Measurements from ENCODE around the gene DYSF.

GRCh38 chr2:71607151-71607889 is 154.0 kb downstream of the DYSF start:
- no peak for TF ChIP-seq TAF1 (IDR thresholded peaks at IDR 0.05; ENCODE audit: low read depth)
- no peak for TF ChIP-seq RAD21 (IDR thresholded peaks at IDR 0.05; ENCODE audit: low read depth)
- no peak for TF ChIP-seq CEBPB (IDR thresholded peaks at IDR 0.05)
- no peak for TF ChIP-seq CREB1 (IDR thresholded peaks at IDR 0.05; ENCODE audit: low read depth)
- TF ChIP-seq EGR1 (IDR thresholded peaks at IDR 0.05), result no peak
- TF ChIP-seq, protein P1, sequence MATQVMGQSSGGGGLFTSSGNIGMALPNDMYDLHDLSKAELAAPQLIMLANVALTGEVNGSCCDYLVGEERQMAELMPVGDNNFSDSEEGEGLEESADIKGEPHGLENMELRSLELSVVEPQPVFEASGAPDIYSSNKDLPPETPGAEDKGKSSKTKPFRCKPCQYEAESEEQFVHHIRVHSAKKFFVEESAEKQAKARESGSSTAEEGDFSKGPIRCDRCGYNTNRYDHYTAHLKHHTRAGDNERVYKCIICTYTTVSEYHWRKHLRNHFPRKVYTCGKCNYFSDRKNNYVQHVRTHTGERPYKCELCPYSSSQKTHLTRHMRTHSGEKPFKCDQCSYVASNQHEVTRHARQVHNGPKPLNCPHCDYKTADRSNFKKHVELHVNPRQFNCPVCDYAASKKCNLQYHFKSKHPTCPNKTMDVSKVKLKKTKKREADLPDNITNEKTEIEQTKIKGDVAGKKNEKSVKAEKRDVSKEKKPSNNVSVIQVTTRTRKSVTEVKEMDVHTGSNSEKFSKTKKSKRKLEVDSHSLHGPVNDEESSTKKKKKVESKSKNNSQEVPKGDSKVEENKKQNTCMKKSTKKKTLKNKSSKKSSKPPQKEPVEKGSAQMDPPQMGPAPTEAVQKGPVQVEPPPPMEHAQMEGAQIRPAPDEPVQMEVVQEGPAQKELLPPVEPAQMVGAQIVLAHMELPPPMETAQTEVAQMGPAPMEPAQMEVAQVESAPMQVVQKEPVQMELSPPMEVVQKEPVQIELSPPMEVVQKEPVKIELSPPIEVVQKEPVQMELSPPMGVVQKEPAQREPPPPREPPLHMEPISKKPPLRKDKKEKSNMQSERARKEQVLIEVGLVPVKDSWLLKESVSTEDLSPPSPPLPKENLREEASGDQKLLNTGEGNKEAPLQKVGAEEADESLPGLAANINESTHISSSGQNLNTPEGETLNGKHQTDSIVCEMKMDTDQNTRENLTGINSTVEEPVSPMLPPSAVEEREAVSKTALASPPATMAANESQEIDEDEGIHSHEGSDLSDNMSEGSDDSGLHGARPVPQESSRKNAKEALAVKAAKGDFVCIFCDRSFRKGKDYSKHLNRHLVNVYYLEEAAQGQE (IDR thresholded peaks at IDR 0.05; ENCODE audit: low read depth), result no peak
- no peak for TF ChIP-seq EP300 (IDR thresholded peaks at IDR 0.05; ENCODE audit: borderline replicate concordance)
- no peak for TF ChIP-seq FOXM1 (IDR thresholded peaks at IDR 0.05; ENCODE audit: borderline replicate concordance, low read depth)
- no peak for TF ChIP-seq TCF12 (IDR thresholded peaks at IDR 0.05; ENCODE audit: low read depth)
- TF ChIP-seq, protein P2, sequence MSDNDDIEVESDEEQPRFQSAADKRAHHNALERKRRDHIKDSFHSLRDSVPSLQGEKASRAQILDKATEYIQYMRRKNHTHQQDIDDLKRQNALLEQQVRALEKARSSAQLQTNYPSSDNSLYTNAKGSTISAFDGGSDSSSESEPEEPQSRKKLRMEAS (IDR thresholded peaks at IDR 0.05), result no peak
- no peak for TF ChIP-seq TEAD4 (IDR thresholded peaks at IDR 0.05)
- no peak for TF ChIP-seq YY1 (IDR thresholded peaks at IDR 0.05; ENCODE audit: low read depth)
